UCSD-AML1 (cell line): ENCODE results near the gene BCAS3.

Experiments used
- DNase-seq: peaks from one replicate; lab custom pipeline; 2025; ENCODE audit not compliant: unreplicated experiment; lab: John Stamatoyannopoulos, UW

BCAS3 gene

GRCh38 chr17:61307905-61308886 lies 630.5 kb downstream of the BCAS3 start:
- no peak for DNase-seq

- no peak for DNase-seq
These were observed 632.0 kb downstream of the BCAS3 start for GRCh38 chr17:61309362-61310256.

DNA sequence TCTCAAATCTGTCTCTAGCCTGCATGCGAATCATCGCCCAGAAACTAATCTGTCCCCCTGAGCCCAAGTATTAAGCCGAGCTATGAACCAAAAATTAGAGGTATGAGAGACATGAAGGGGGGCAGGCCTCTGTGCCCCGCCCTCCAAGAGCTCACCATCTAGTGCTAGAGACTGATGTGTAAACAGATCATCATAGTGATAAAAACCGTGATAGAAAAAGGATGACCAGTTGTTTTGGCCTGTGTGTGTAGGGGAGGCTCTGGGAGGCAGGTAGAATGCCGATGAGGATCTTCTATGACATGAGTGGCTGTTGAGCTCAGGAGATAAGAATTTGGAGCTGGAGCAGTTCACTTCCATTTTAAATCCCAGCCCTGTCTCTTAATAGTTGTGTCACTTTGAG lies 632.9 kb downstream of the BCAS3 start:
- DNase-seq, result no peak

DNA sequence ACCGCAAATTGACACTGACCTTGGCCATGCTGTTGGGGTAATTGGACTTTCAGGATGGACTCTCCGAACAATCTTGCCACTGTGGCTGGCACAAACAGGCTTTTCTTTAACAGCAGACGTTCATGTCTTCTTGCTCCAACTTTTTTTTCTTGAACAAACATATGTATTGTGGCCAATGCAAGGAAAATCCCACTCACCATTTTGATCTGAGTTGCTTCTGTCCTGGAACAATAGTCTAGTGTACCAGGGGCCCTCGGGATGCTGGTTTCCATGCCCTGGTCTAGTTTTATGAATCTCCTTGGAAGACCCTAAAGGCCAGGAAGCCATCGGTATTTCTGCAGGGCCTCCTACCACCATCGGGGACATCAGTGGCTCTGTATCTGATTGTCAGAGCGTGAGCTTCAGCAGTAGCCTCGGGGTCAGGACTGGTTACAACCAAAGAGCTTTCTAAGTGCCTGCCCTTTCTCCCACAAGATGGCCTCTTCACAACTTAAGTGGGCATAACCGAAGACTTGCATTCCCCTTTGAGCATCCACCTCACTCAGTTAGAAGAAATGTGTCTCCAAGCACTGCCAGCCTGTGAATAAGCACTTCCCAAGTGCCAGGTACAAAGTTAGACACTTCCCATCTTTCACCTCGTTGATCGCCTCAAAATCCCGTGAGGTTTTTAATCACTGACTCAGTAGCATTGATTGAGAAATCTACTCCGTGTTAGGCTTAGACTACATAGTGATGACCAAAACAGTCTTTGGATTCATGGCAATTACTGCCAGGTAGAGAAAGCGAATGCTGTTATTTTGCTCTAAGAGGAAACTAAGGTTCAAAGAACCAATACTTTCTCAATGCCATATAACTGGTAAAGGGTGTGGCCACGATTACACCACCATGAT lies 635.0 kb downstream of the BCAS3 start:
- DNase-seq, result no peak

DNA sequence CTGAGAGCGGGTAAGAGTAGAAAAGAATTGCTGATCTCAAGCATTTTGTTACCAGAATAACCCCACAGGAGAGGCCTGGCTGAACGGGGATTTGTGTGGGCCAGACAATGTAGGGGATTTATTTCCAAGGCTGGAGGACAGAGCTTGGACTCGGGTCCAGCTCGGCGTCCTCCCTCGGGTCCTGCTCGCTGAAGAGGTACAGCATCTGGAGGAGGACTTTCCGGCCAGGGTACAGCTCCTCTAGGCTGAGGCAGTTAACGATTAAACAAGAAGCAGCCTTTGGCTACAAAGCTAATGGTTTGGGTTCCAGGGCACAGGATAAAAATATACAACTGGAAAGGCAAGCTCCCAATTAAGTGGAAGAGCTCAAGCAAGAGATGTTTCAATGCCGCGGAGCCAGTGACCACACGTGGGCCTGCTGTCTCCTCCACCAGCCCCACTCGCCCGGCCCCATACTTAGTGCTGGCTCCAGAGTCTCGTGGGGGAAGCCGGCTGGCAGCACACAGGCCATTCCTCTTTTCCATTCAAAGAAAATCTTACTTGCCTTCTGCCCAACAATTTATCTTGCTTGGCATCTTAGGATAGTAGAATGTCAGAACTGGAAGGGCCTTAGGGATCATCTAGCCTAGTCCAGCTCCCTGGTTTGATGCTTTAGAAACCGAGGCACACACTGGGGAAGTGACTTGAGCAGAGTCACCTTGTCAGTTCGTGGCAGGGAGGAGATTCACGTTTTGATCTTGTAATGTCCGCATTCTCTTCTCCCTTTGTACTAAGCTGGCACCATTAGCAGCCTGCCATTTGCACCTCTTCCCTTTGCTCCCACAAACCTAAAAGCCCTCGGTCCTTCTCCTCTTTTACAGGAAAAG lies 636.0 kb downstream of the BCAS3 start:
- DNase-seq, result no peak

DNA sequence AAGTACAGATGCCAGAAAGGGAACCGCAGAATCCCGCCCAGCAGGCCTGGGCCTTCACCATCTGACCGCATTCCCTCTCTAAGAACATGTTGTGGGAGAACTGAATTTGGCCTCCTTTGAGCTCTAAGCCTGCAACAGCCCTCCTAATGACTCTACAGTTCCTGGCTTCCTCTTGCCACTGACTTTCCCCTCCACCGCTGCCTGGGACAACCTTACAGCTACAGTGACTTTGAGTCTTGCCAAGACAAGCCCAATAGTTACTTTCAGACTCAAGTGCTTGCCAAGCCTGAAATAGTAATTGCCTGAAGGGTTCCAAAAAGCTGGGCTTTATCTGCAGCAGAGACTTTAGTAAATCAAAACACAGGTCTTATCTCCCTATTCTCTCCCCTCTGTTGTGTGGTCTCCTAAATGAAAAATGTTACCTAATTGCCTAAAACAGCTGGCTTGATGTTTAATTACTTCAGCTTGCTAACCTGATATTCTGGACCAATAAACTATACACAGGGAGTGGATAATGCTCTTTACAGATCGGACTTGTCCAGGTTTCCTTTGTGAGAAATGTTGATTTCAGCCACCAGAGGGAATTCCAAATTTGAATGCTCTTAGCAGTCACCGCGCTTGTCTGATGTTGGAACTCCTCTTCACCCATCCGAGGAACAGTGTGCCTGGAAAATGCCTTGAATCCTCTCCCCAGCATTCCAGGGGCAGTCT lies 636.9 kb downstream of the BCAS3 start:
- no peak for DNase-seq

DNA sequence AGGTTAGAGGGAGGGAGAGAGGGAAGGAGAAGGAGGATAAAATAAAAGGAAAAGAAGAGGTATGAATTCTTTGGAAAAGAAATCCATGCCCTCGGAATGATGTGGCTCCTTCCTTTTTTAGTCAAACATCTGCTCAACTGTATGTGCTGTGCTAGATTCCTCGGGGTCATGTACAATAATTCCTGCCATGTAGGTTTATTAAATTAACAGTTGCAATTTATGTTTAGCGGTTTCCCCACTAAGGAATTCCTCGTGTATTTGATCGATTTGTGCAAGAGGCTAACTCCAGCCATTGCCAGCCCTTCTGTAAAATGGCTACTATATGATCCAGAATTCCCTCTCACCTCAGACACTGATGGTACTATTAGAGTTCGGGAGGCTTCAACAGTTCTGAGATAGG lies 639.0 kb downstream of the BCAS3 start:
- no peak for DNase-seq

GRCh38 chr17:61317779-61318178 lies 640.1 kb downstream of the BCAS3 start:
- no peak for DNase-seq

DNA sequence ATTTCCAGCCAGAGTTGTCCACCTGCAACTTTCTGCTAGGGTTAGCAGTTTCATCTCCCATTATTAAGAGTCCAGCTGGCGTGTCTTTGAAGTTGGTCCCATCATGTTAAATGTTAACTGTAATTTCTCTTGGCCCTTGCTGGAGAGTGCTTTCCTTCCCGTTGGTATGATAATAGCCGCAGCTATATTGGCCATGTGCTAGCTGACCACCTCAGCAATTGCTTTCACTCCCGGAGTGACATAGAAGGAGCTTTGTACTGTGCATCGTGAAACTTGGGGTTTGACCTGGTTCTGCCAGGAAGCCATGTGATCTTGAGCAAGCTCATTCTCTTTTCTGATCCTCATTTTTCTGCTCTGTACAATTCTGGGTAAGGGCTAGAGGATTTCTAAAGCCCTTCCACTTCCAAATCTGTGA lies 641.0 kb downstream of the BCAS3 start:
- no peak for DNase-seq

DNA sequence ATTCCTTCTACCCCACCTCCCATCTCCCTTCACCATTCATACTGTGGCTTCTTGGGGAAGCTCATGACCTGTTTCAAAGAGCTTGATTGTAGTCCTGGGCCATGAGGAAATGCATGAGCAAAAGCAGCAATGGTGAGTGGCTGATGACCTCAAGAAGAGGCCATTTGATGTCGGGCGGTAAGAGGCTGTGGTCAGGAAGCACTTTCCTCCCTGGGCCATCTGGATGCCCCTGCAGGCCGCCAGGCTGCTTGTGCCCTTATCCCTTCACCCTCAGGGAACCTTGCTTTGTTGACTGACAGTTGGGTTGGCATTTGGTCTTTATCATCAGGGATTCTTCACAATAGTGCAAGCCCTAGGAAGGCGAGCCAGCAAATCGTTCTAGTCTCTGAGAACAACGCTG lies 643.7 kb downstream of the BCAS3 start:
- no peak for DNase-seq

DNA sequence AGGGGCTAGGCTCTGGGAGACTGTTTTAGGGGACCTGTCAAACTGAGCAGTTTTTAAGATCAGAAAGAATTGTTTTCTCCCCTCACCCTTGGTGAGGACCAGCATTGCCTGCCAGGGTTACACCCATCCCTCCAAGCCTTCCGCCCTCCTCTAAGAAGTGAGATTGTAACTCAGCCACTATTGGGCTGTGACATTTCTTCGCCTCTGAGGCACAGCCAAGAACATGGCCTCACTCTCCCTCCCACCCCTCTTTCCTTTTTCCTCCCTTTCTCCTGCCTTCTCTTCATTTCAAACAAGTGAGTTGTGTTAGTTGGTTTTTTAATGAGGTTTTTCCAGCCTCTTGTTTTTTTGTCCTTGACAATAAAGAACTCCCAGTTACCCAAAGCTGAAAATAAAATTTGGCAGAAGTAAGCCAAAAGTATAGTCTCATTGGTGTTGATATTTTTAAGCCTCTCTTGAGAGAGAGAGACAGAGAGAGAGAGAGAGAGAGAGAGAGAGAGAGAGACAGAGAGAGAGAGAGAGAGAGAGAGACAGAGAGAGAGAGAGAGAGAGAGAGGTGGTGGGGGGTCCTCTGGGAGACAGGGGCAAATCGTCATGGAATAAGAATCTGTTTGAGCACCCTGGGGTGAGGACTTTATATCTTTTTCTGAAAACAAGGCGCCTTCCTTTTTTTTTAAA lies 644.8 kb downstream of the BCAS3 start:
- DNase-seq, result no peak

- DNase-seq, result no peak
These were observed 645.6 kb downstream of the BCAS3 start for GRCh38 chr17:61323003-61323908.

GRCh38 chr17:61323909-61324868 lies 646.5 kb downstream of the BCAS3 start:
- DNase-seq, result no peak

GRCh38 chr17:61324950-61325349 lies 647.3 kb downstream of the BCAS3 start:
- DNase-seq, result no peak

DNA sequence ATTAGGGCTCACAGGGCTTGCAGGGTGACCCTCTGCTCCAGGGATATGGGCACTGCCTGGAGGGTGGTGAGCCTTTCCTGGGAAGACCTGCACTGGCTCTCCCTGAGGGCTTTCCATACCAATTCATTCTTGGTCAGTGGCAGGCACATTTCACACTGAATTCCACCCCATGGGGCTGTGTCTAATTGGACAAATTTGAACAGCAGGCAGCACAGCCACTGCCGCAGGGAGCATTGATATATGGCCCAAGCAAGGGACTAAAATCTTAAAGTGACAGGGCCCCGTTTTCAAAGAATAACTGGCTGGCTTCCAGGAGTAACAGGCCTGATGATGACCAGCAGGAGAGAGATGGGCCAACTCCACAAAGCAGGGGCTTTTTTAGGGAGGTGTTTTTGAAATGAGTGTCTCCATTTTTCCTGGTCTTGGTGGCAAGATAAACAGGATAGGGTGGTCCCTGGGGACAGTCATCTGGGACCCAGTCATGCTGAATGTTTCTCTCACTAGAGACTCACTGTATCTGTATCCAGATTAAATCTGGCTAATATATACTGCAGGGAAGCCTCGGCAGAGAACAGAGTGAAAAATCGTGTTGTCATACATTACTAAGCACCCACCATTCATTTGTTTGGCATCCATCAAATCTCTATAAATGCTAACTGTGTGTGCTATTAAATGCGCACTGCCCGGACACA lies 647.9 kb downstream of the BCAS3 start:
- DNase-seq, result no peak

DNA sequence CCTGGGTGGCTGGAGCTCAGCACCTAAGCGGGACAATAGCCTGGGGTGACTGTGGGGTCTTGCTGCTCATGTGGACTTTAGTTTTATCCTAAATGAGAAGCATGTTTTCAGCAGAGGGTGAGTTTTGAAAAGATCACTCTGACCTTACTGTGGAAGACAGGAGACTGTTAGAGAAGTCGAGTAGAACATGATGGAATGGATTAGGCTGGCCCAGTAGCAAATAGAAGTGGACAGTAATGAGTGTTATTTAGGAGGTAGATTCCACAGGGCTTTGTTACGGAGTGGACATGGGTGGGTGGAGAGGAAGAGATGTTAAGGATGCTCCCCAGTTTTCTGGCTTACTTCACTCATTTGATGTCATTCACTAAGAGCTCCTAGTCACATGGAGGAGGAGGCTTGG lies 648.7 kb downstream of the BCAS3 start:
- no peak for DNase-seq
